Fibroblast of mammary gland (primary cell): Measurements from ENCODE around the gene FCRL4.
A peak's percentile ranks its signal among the peaks of the same experiment; 100 is the strongest.
"Not testable (repeated sequence)": the region's sequence is repeated elsewhere in the genome, so short reads cannot be mapped to it uniquely, and the experiment has no call there.

Source experiments
- DNase-seq: peaks from one replicate; pipeline ENCODE4 v3.0.0-alpha.2; 2010; ENCODE audit warnings: low read depth
- H3K4me3 ChIP-seq: 2 replicates; pipeline ENCODE4 v1.5.1; 2011; ENCODE audit warnings: low read depth, mild to moderate bottlenecking, low read length, moderate library complexity; ENCODE audit not compliant: control insufficient read depth
- TF ChIP-seq, protein P1 (sequence below): conservative IDR thresholded peaks from 2 replicates; pipeline ENCODE4 v1.5.1; 2011; ENCODE audit warnings: low read depth, low read length, inconsistent platforms; ENCODE audit not compliant: control insufficient read depth, insufficient read depth

Gene FCRL4

DNA sequence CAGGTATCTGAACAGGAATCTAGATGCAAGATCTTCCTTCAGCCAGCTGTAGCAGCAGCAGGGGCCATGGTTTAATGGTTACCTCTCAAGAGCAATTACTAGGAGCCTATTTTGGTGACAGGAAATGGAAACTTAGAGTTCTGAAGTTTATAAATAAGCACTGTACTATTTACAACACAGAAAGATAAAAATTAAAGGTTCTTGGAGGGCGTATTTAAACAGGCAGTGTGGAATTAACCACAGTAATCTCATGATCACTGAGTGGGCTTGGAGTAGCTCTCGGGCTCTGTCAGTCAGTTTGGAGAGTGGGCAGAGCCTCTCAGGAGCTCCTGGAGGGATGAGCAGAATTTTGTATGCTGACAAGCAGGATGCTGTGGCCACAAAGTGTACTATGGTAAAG lies 35.4 kb downstream of the FCRL4 start:
- DNase-seq: no peak
- no peak overlapping the region for H3K4me3 ChIP-seq
- TF ChIP-seq, protein P1, sequence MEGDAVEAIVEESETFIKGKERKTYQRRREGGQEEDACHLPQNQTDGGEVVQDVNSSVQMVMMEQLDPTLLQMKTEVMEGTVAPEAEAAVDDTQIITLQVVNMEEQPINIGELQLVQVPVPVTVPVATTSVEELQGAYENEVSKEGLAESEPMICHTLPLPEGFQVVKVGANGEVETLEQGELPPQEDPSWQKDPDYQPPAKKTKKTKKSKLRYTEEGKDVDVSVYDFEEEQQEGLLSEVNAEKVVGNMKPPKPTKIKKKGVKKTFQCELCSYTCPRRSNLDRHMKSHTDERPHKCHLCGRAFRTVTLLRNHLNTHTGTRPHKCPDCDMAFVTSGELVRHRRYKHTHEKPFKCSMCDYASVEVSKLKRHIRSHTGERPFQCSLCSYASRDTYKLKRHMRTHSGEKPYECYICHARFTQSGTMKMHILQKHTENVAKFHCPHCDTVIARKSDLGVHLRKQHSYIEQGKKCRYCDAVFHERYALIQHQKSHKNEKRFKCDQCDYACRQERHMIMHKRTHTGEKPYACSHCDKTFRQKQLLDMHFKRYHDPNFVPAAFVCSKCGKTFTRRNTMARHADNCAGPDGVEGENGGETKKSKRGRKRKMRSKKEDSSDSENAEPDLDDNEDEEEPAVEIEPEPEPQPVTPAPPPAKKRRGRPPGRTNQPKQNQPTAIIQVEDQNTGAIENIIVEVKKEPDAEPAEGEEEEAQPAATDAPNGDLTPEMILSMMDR: no peak

GRCh38 chr1:157558119-157558518 lies 39.8 kb downstream of the FCRL4 start:
- no peak for DNase-seq
- no peak overlapping the region for H3K4me3 ChIP-seq
- TF ChIP-seq, protein P1: no peak

DNA sequence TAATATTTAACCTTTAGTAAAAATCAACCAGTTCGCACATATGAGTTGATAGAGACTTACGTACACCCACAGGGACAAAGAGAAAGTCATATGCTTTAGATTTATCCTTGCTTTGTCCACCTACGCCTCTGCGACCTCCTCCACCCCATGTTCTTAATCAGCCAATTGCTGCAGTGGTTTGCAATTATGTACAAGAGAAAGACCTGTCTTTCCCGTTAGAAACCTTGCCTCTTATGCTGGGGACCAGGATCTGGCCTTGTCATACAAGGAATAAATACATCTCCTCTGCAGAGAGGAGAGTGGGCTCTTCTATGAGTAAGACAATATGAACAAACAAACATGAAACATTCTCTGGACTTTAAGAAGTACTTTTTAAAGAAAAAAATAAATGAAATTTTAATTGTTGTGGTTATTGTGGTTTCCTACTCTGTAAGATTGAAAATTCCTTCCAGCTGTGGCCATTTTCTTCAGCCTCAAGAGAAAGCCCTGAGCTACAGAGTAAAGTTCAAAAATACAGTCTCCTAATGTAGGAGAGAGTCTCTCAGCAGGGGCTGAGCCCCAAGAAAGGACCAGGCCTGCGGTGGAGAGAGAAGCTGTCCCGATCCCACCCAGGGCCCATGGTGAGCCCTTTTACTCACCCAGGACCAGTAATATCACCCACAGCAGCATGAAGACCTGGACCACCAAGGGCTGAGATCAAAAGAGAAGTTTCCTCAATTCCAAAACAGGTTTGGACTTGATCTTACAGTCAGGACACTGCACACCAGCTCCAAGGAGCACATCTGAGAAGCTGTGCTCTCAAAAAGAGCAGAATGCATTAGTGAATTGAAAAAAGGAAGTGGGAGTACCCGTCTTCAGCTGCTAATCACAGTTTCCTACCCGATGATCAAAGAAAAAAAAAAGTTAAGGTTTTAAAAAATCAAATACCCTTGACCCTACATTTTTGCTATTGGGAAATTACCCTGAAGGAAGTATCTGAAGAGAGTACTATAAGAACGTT lies 45.9 kb downstream of the FCRL4 start, which contains the start of gene FCRL5:
FCRL5 (minus strand) TSS at position 822 of the 1,000 bp plus-strand sequence; CDS start at position 669, 153 bp downstream.
- H3K4me3 ChIP-seq: no peak within 1 kb of the TSS
- DNase-seq: no peak
- TF ChIP-seq, protein P1: no peak

- H3K4me3 ChIP-seq, DNase-seq: not testable (repeated sequence)
Measured at GRCh38 chr1:157548081-157548480, 49.8 kb downstream of the FCRL4 start.

DNA sequence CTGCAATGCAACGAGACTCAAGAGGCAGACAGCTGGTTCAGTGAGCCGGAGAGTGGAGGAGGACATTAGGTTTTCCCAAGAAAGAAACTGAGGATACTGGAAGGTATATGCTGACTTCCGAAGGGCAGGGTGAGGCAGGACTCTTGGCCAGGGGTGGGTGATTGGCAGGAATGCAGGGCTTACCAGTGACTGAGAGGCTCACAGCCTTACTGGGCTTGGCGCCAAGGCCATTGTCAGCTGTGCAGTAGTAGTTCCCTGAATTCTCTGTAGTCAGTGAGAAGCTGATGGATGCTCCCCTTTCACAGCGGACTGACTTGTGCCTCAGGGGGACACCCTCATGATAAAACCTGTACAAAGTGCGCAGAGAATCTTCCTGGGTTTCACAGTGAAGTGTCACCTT lies 55.2 kb downstream of the FCRL4 start:
- TF ChIP-seq, protein P1: no peak
- no peak overlapping the region for H3K4me3 ChIP-seq
- no peak for DNase-seq

DNA sequence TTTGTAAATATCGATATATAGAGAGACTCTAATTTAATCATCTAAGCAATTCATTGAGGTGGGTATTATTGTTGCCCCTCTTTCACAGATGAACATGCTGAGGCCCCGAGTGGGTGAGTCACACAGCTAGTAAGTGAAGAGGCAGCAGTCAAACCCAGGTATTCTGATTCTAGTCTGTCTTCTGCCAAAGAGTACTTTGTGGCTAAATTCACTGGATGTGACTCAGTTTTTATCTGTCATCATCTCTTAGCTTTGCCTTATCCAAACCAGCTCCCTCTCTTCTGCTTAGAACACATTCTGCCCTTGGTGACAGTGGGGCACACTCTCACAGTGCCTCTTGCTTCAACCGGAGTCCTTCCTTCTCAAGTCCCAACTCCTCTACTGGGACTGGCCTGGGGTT lies 57.0 kb downstream of the FCRL4 start:
- DNase-seq: peak; percentile 20
- H3K4me3 ChIP-seq: no peak overlapping the region
- TF ChIP-seq, protein P1: no peak

DNA sequence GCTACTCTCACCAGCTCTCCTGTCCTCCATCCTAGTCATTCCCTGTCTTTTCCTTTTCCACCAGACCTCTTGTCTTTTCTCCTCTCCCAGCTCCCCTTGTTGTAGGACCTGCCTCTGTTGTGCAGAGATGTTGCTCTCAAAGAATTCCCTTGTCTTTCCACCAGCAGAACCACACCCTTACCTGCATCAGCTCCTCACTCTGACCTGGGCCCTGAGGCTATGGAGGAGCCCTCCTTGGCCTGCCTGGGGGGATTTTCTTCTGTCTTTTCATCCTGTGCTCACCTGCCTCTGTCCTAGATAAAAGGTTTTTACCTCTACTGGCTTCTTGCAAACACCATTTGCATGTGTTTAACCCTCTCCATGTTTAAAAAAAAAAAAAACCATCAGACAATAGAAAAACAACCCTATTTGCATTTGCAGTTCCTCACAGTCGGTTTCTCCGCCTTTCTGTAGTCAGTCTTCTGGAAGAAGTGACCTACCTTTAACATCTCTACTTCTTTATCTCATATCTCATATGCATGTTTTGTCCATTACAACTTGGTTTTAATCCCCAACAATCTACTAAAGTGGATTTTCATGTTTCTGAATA lies 57.6 kb downstream of the FCRL4 start:
- DNase-seq: no peak
- H3K4me3 ChIP-seq: no peak overlapping the region
- TF ChIP-seq, protein P1: no peak
